DMS153 (cell line): Measurements from ENCODE around the gene CHRD.

Source experiments
- DNase-seq: peaks from one replicate; lab custom pipeline; 2025; lab: John Stamatoyannopoulos, UW

Gene CHRD

DNA sequence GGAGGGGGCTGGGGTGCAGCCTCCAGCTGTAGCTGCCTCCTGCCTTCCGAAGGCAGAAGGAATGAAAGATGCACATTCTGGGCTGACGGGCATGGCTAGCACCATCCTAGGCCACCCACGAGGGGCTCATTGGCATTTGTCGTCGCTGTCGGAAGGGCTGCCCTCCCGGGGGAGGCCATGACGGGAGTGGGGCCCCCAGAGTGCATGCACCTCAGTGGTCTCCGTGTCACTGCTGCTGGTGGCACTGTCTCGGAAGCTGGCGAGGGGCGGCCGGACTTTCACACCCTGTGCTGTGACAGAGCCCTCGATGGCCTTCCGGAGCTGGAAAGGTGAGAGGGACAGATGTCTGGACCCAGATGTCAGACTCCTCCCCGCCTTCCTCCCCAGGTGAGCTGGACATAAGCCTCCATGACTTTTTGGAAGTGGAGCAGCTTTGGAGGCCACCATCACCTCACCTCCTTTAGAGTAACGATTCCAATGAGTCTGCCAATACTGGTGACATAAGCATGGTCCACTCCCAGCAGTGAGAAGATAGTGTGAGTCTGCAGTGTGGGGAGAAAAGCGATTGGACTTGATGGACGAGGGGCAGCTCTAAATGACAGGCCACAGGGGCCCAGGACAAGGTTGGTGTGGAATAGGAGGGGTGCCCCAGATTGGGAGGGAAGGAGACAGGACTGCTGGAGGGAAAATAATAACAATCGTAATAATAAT lies 33.2 kb upstream of the CHRD start:
- no peak for DNase-seq

DNA sequence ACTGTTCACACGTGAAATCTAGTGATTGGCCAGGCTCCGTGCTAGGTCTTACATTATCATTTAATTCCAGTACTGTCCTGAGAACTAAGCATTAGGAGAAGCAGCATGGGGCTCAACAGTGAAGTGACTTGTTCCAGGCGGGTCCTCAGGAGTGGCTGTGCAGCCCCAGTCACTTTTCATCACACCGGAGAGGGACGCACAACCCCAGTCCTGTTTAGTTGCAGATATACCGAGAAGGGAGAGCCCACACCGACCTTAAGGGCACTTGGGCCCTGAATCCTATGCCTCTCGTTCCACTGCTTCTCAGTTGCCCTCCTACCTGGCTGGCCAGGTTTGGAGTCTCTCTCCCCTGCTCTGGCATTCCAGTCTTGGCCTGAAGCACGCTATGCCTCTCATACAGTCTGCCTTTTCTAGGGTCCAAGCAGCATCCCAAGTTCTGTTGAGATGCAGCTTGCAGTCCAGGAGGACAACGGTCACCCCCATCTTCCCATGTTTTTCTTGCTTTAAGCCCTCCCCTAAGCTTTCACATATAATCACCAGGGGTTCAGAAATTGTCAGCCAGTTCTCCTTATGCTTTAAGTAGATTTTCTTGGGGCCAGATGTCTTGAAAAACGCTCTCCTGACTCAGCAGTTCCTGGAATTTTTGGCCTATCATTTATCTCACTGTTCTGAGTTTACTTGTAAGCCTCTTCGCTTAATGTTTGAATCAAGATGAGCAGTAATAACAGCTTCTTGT lies 32.4 kb upstream of the CHRD start:
- DNase-seq: no peak

DNA sequence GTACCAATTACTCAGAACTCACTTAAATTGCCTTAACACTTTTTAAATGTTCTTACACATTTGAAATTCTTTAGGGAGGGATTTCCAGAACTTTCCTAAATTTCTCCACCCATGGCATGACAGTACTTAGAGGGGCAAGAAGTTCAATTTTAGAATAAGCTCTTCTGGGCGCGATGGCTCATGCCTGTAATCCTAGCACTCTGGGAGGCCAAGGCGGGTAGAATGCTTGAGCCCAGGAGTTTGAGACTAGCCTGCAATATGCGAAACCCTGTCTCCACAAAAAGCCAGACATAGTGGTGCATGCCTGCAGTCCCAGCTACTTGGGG lies 31.8 kb upstream of the CHRD start:
- no peak for DNase-seq

DNA sequence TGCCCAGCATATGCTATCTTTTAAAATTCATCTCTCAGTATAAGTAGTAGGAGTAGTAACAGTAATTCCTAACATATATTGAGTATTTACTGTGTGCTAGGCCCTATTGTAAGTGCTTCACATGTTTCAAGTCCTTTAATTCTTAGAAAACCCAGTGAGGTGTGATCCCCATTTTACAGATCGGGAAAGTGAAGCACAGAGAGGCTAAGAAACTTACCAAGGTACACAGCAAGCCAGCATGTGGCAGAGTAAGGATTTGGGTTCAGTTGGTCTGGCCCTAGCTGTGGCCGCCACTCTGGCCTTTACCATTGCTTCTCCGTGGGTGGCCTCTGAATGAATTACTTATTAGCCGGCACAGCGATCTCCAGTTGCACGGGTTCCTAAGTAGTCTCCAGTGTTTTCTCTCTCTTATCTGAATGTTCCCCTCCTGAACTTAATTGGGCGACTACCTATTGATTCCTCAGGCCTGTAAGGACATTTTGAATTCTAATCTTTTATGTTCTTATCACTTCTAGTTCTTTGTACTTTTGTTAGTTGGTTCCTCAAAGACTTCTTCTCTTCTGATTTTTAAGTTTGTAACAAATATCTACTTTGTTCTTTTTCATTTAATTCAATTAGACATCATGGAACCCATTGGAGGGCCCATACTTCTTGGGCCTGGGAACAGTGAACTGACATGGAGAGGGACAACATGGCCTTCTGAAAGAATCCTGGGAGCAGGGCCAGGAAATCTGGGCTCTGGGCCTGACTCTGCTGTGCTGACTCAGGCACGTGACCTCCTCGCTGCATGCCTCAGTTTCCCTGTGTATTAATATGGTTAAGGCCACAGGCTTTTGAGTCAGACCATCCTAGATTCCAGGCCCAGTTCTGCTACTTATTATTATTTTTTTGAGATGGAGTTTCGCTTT lies 30.0 kb upstream of the CHRD start:
- DNase-seq: no peak

DNA sequence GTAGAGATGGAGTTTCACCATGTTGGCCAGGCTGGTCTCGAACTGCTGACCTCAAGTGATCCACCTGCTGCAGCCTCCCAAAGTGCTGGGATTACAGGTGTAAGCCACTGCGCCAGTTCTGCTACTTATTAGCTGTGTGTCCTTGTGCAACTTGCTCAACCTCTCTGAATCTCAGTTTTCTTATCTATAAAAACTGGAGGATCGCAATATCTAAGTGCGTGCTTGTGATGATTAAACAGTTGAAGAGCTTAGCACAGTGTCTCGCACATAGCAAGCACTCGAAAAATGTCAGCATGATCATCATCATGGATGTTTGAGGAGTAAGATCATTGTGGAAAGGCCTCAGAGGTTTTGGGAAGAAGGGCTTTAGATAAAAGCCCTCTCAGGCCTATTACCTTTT lies 29.2 kb upstream of the CHRD start:
- no peak for DNase-seq

DNA sequence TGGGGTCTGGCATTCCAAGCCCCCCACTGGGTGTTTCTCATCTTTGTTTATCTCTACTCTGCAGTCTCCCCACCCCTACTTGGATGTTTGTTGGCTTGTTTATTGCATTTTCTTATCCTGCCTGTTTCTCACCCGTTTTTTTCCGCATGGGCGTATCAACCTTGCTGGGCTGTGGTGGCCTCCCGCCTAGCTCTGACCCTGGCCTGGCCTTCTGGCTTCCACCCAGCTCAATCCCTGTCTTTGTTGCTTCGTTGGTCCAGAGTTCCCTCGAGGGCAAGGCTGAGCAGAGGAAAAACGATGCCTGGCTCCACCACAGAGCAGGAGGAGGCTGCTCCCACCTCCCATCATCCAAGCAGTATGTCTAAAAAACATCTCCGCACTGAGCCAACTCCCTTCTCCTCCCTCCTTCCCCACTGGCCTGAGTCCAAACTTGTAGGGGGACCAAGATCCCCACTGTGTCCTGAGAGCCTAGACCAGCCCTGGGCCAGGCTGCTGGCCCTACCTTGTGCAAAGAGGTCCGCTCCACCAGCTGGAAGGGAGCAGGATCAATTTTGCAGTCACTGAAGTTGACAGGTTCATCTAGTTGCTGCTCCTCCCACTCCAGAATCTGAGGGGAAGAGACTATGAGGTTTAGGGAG lies 28.2 kb upstream of the CHRD start:
- DNase-seq: no peak

DNA sequence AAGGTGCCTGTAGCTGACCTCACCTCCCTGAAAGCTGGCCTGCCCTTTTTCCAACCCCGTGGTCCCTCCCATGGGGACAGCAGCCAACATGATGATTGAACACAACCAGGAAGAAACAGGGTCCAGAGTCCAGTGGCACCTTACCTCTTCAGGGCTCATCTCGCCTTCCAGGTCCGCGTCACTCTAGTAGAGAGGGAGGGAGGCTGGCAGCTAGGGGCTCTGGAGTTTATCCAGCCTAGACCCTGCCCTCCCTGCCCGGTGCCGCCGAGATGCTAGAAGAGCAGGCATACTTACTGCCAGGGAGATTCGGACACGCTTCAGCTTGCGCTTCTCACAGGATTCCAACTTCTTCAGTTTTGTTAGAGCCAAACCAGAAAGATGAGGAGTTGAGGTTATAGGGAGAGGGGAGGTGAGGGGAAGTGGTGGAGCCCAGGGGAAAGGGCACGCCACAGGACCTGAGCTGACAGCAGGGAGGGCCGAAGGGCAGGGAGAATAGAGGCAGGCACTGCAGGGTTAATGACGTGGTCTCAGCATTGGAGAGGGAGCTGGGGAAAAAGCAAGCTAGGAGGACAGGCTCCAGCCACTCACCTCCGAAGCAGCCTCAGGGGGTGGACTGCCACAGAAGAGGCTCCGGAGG lies 27.6 kb upstream of the CHRD start:
- DNase-seq: no peak

DNA sequence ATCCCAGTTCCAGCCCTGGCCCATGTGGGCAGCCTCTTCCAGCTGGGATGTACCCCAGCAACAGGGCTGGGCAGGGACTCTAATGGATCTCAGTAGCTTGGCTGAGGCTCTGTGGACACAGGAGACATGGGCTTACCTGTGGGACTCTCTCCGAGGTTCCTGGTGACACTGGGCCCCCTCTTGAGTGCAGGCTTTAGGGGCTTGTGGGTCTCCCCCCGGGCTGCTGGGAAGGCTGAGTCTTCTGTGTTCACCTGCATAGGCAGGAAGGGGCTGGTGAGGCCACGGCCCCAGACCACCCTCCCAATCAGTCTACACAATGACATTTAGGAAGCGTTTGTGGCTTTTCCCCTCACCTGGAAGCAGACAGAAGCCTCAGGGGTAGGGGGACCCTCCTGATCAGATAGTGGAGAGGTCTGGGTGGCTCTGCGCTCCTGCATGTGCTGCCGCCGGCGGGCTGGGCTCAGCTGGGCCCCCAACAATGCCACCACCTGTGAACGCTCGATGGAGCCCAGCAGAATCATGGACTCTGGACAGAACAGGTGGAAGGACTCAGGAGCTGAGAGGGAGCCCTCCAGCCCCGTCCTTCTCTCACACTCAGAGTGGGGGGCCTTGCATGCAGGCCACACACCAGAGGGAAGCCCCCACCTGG lies 26.8 kb upstream of the CHRD start:
- no peak for DNase-seq

DNA sequence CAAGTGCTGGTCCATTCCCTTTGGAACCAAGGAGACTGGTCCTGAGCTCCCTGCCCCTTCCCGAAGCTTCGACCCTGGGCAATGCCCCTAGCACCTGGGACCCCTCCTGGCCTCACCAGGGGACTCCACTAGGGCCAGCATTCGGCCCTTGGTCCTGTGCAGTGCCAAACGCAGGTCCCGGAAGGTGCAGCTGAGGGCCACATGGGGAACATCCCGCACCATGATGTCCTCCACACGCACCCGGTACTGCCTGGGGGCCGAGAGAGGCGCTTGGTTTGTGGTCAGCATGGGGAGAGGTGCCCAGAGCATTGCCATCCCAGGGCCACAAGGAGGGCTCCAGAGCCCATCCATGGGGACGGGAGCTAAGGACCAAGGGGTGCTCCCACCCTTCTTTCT lies 26.3 kb upstream of the CHRD start:
- DNase-seq: no peak

DNA sequence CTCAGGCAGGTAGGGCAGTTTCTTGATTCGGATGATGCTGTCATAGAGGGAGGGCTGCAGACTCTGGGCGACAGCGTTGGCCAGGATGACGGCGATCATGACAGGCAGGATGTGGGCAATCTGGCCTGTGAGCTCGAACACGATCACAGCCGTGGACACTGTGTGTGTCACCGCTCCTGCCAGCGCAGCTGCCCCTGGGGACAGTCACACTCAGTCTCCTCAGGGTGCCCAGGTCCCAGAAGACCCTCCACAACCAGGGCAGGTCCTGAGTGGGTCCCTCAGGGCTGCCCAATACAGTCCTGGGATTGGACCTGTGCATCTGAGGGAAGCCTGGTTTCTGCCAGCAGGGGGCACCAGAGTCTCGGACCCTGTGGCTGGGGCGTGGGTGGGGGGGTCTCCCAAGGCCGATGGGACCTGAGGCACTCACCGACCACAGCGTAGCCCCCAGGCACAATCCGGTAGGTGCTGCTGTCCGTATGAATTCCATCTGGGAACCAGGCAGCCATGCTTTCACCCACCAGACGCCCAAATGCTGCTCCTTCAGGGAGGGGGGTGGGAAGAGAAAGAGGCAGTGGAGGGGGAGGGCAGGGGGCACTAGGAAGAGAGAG lies 25.6 kb upstream of the CHRD start:
- DNase-seq: no peak

DNA sequence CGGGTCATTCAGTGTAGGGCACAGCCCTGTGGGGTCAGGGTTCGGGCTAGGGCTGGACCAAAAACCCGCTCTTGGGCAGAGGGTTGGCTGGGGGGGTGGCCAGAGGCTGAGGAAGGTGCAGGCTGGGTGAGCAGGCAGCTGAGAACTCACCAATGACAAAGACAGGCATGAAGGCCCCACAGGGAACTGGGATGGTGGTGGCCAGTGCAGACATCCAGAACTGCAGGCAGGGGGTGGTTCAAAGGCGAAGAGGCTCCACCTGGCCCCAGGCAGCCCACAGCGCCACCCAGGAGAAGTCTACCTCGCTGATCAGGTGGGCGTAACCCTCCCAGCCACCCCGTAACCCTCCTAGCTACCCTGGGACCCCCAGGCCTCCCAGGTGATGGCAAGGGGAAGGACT lies 25.1 kb upstream of the CHRD start:
- no peak for DNase-seq

DNA sequence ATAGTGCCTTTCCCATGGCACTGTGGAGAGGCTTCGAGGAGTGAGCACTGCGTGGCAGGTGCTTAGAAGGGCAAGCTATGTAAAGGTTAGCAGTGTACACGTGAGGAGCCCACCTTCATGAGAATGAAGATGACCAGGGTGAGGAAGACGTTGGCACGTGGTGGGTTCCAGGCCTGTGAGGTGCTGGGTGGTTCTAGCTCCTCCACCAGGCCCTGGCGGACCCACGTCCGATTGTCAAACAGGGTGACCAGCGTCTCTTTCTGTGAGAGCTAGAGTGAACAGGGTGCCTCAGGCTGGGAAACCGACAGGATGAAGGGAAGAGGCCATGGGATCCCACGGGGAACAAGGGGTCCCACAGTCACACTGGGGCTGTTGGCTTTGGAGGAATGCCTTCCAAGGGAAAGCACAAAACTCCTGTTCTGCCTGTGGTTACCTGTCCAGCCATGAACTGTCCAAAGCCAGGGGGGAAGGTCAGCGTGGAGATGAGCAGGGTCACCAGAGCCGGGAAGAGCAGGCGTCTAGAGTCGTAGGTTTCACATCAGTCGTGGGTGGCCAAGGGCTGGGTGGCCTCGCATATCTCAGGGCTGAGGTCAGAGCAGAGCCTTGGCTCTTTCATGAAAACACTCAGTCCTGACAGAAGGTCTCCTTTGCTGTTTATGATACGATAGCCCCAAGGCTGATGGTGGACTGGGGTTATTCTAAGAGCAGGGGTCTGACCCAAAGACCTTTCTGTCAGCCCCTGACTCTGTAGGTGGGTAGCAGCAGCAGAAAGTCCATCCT lies 24.4 kb upstream of the CHRD start:
- no peak for DNase-seq

DNA sequence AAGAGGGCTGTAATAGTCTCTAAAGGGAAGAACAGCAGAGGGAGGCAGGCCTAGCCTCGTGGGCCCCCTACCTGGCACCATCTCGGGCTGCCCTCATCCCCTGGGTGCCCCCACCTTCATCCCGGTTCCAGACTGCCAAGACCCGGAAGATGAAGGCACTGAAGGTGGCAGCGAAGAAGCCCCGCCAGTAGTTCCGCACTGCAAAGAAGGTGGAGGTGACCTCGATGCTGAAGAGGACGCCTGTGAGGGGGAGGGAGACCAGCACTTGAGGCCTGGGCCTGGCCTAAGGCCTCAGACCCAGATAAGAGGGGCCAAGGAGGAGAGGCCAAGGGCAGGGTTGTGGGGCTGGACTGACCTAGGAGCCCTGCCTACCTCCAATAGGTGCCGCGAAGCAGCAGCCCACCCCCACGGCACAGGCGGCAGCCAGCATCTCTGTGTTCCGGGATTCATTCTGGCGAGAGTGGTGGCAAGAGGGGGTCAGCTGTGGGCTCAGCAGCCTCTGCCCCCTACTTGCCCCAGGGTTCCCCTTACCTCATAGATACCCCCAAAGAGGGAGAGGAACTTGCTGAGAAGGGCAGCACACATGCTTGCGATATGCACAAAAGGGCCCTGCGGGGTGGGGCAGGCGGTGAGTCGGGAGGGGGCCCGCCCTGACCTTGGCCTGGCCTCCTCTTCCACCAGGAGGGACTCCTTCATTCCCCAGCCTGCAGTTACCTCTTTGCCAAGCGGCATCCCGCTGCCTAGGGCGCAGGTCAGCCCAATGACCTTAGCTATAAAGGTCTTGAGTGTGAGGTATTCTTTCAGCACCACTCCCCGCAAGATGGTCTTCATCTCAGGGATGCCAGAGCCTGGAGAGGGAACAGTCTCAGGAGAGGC lies 22.4 kb upstream of the CHRD start:
- no peak for DNase-seq

DNA sequence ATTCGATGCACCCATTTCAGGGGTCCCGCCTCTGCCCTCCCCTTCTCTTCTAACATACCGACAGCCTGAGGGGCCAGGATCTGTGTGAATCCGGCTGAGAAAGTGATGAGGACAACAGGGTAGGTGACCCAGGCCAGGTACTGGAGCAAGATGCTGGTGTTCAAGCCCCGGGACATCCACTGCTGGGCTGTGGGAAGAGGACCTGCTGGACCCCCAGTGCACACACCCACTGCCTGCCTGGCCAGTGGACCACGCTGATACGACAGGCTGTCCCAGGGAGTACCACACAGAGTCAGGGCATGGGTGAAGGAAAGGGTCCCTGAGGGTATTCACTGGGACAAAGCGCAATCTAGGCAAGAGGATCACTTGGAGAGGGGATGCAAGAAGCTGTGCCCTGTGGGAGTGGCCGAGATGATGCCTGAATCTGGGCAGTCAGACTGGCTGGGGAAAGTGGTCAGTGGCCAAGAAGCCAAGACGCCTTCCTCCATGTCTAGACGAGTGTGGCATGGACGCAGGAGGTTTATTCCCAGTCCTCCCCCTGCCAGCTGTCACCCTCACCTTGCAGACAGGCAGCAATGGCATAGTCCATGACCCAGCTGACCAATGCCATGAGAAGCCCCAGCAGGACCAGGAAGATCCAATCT lies 21.6 kb upstream of the CHRD start:
- DNase-seq: no peak

DNA sequence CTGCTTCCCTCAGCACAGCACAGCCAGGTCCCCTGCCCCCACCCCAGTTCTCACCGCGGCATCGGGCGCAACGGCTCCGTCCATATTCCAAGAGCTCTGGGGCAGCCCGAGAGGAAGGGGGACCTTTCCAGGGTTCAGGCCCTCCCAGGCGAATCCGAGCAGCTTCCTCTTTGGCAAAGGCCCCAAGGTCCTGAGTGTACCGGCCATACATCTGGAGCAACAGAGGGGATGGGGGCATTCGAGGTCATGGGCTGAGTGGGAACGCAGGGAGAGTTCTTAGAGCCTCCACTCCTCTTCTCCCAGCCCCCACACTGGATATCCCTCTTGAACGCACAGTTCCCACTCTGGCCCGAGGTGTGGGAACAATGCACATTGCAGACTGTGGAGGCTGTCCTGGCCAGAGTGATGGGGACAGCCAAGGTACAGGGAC lies 20.9 kb upstream of the CHRD start:
- no peak for DNase-seq

DNA sequence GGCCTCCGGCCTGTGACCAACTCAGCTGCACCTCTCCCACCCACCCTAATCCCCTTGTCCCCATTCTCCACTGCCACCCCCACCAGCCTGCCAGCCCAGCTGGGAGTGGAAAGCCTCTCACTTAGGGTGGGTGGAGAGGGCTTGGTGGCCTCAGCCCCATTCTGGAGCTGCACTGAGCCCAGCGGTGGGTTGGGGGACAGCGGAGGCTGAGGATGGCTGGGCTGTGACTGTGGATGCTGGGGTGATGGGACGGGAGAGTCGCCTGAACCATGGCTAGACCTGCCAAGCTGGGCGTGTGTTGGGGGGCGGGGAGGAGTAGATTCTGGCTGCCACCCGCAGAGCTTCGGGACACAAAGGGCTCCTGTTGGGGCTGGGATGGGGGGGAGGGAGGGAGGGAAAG lies 20.2 kb upstream of the CHRD start:
- DNase-seq: no peak

DNA sequence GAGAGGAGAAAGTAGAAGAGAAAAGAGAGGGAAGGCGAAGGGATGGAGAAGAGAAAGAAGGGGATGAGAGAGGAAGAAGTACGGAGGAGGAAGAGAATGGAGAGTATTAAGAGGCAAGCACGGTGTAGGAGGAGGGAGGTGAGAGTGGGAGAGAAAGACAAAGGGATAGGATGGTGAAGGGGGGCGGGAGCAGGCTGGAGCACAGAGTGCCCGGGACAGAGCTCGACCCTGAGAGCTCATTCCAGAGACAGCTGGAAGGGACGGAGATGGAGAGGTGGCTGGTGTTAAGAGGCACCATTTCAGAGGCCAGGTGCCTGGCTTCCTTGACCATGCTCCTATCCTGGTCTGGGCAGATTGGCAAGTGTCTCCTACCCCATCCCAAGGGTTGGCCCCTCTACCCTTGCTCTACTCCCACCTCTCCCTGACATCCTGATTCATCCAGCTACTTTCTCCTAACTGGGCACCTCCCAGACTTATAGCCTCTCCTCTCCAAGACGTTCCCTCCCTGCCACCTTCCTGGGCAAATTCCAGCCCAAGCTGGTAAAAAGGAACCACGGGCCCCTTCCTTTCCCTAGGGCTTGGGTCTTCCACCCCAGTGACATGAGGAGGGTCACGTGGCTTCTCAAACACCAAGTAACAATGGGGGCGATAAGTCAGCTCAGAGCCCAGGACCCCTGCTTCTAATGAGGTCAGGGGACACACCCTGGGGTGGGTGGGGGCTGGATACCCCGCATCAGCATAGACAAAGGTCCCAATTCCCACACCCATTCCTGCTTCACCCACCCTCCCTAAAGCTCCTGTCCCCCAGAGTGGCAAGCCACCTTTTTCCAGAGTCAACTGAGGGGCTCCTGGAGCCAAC lies 19.6 kb upstream of the CHRD start:
- DNase-seq: no peak
